HG02870 (cell line): Measurements from ENCODE around the gene RTN3.

Source experiments
- ATAC-seq: cut with Tn5 transposase; IDR thresholded peaks from one replicate; pipeline ENCODE4 v1.9.1; 2021; ENCODE audit warnings: mild to moderate bottlenecking, moderate library complexity; ENCODE audit not compliant: unreplicated experiment

Gene RTN3

DNA sequence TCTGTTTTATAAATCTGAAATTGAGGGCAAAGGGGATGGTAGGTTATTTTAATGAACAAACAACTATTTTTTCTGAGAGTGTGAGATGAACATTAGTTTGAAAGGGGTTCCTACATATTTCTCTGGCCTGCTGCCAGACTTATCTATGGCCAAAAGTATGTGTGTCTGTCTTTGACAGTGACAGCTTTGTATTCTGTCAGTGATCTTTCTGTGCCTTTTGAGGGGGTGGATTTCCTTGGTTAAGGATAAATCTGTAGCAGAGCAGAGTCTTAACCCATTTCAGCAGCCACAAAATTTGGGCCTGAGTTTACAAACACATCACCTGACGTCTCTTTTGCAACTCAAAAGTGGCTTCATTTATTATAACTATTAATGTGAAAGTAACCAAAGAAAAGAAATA is 56.4 kb downstream of the RTN3 start:
- no peak for ATAC-seq

DNA sequence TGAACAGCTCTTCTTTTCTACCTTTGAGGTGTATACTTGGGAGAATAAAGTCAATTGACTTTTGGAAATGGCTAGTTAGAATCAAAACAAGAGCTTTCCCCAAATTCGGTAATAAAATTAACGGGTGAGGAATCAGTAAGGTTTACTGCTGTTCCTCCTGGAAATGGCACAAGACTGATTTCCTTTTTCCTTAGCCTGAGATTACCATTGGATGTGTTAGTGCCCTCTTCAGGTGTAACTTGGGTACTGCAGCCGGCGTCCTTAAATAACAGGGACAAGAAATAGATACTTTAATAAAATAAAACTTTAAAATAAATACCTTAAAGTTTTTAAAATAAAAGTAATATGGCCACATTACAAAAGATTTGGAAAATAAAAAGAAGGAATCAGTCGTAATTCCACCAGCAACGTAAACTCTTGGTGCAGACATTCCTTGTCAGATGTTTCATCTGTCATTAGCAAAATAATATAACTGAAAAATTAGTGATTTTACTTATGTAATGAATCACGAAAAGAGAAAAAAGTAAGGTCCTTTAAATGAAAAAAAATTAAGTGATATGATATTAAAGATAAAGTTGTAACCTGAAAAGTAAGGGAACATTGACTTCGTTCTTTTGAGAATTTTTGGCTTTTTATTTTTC is 57.5 kb downstream of the RTN3 start:
- no peak for ATAC-seq

DNA sequence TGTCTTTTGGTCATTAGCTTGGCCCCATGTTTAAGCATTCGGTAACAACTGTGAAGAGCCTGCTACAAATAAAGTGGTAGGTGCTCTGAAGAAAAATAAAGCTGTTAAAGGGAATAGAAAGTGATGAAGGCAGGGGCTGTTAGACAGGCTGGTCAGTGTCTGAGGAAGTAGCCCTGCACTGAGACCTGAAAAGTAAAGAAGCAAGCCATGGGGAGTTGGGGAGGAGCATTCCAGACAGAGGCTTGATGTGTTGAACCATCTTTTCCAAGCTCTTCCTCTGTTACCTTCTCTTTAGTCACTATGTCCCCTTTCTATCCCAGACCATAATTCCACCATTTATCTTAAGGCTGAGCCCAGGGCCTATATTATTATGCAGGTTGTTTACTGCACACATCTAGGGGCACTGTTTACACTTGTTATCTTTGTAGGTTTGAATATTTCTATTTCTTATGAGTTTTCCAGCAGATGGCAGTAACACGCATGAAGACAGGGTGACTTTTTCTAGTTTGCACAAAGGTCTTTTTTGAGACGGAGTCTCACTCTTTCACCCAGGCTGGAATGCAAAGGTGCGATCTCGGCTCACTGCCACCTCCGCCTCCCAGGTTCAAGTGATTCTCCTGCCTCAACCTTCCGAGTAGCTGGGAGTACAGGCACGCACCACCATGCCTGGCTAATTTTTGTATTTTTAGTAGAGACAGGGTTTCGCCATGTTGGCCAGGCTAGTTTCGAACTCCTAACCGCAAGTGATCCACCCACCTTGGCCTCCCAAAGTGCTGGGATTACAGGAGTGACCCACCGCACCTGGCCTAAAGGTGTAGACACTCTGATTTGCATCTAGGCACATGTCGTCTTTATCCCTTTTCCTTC is 64.2 kb downstream of the RTN3 start:
- ATAC-seq, result no peak

DNA sequence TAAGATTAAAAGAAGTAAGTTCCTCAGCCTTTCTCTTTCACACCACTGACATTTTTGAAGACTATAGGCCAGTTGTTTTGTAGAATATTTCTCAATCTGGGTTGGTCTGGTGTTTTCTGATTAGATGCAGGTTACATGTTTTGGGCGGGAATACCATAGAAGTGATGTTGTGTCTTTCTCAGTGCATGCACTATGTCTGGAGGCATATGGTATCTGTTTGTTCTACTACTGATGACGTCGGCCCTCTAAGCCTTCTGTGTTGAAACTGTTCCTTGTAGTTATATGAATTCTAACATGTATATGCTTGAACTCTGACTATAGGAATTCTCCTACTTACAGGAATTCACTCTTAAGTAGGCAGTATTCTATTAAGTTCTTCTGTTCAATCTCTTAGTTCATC is 65.7 kb downstream of the RTN3 start:
- no peak for ATAC-seq

DNA sequence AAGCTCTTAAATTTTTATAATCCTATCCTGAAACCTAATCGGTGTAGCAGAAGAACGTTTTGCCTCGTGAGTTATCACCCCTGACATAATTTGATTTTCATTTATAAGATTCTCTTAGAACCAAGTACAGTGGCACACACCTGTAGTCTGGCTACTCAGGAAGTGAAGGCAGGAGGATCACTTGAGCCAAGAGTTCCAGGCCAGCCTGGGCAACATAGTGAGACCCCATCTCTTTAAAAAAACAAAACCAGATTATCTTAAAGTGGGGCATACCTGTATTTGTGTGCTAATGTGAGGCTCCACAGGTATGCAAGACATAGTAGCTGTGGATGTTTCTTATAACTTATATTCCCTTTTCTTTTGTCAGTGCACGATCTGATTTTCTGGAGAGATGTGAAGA is 68.3 kb downstream of the RTN3 start:
- ATAC-seq, result no peak

DNA sequence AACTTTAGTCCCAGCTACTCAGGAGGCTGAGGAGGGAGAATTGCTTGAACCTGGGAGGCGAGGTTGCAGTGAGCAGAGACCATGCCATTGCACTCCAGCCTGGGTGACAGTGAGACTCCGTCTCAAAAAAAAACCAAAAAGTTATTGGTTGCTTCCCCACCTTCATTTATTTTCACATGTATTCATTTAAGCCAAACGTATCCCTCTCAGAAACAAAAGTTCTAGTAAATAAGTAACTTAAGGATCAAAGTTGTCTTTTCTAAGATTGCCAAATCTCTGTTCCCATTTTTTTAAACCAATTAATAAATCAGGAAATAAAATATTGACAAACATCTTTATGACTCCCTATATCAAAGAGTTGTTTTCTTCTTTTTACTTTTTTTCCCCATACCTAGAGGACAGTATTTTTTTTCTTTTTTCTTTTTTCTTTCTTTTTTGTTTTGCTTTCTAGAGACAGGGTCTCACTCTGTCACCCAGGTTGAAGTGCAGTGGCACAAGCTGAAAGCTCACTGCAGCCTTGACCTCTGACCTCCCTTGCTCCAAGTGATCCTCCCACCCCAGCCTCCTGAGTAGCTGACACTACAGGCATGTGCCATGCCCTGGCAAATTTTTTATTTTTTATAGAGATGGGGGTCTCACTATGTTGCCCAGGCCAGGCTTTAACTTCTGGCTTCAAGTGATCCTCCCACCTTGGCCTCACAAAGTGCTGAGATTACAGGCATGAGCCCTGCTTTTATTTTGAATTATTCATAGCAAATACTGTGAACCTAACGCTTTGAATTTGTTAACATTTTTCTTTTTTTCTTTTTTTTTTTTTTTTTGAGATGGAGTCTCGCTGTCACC is 75.8 kb downstream of the RTN3 start:
- no peak for ATAC-seq

DNA sequence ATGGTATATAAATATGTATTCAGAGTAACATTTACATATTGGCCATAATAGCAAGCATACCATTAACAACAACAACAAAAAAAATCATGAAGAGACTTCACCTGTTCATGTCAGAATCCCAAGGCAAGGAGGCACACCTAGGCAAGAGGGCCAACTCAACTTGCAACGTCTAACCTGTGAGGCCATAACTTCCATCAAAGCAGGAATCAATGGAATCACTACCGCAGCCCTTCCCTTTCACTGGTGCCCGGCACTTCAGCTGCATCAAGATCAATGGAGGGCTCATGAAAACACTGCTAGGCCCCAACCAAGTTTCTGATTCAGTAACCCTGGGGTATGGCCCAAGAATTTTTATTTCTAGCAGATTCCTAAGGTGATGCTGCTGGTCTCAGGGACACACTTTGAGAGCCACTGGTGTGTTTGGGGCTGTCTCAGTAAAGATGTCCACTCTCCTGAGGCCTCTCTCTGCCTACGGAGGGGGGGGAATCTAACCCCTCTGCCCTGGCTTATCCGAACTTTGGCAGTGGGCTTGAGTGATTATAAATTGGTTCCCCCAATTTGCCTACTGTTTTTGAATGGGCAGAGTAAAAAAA is 79.3 kb downstream of the RTN3 start:
- ATAC-seq, result no peak

DNA sequence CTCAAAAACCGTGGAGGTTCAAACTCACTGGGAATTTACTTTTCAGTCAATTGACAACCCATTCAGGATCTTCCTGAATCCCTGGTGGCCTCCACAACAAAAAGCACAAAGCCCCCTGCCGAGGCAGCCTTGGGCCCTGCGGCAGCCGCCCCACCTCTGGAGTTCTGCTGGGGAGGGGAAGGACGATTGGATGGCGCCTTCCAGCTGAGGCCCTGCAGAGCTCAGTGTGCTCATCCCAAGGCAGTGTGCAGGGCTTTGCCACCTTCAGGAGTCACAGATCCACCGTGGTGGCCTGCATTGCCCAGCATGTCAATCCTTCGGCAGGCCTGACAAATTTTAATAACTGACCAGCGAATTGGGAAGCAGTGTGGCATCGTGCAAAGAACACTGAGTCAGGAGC is 79.9 kb downstream of the RTN3 start:
- no peak for ATAC-seq

DNA sequence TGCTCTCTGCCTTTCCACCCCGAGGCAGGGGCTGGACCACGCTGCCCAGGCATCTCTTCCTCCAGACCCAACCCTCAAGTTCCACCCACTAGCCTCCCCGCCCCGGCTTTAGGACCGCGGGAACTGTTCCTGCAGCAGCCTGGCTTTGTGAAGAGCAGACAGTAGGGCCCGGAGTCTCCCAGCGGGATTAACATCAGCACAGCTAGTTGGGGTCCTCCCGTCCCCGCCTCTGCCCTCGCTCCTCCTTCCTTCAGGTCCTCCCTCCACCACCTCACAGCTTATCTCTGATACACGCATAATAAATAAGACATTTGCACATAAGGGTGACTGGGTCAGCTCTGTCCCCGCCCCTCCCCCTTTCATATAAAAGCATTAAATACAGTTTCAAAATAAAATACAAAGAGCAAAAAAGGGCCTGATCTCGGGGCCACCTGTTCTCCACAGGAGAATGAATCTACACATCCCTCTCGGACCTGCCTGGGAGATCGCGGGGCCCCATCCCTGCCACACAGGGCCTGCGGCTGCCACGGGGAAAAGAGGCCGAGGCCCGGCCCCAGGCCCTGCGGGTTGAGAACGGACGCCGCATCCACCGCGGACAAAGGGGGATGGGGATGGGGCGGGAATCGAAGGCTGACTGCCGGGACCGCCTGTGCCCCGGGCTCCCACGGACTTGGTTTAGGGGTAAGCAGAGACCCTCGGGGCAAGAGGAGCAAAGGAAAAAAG is 80.8 kb downstream of the RTN3 start:
- no peak for ATAC-seq

DNA sequence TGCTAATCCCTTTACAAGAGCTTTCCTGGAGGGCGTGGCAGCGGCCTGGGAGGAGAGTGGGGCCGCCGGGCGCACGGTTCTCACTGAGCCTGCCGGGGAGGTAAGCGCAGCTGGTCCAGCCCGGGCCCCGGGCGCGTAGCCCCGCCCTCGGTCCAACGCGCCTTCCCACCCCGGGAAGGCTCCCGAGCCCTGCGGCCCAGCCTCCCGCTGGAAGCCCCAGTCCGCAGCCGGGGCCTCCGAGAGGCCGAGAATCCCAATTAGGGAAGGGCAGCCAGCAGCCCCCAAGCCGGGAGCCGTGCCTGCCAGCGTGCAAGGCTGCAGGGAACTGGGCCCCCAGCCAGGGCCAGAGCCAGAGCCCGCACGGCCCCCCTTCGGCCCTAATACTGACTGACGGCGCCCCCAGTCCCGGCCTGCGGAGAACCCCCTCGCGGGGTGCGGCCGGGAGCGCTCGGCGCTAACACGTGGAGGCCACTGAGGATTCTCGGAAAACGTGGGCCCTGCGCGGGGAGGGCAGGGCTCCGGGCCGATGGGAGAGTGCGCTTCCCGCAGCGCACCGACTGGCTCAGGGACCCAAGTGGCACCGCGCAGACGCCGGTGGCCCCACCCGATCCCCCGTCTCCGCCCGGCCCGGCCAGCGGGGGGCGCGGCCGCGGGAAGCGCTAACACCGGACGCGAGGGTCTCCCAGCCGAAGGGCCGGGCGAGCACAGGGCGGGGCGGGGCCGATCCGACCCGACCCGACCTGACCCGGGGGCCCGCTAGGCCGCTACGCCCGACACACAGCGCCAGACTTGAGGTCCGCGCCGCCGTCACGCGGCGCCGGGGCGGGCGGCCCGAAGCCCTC is 81.6 kb downstream of the RTN3 start:
- ATAC-seq, result no peak

DNA sequence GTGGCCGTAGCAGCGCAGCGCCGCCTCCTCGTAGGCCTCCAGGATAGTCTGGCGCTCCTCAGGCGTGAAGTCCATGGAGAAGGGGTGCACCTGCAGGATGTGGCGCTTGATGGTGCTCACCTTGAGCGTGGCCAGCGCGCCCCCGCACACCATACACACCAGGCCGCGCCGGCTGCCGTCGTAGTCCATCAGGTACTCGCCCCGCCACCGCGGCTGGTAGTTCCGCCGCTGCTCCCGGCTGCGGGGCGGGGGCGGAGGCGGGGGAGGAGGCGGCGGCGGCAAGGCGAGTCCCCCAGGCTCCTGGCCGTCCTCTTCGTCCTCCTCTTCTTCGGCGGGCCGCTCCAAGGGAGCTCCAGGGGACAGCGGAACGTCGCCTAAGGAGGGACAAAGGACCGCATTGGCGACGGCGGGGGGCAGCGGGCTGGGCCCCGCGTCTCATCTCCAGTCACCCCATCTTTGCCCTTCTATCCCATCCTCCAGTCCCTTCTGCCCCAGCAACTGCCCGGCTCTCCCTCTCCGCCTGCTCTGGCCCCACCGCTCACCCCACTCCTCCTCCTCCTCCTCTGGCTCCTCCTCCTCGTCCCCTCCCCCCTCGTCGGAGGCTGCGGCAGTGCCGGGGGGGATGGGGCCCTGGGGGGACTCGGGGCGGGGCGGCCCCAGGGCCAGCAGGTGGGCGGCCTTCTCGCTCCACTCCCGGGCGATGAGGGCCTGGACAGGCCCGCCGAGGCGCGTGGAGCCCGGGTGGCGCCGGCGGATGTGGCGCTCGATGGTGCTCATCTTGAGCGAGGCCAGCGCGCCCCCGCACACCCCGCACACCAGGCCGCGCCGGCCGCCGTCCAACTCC is 82.4 kb downstream of the RTN3 start:
- ATAC-seq, result no peak

DNA sequence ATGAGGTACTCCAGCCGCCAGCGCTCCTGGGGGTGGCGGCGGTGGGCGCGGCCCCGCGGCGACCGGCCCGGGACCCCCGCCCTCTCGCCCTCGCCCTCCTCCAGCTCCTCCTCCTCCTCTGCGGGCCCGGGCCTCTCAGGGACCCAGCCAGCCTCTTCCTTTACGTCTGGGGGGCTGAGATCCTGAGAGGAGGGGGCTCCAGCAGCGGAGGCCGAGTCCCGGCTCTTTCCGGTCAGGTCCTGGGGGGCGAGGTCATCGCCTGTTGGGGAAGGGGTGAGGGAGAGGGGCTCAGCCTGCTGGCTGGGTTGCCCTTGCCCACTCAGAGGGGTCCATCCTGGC is 83.0 kb downstream of the RTN3 start:
- no peak for ATAC-seq

DNA sequence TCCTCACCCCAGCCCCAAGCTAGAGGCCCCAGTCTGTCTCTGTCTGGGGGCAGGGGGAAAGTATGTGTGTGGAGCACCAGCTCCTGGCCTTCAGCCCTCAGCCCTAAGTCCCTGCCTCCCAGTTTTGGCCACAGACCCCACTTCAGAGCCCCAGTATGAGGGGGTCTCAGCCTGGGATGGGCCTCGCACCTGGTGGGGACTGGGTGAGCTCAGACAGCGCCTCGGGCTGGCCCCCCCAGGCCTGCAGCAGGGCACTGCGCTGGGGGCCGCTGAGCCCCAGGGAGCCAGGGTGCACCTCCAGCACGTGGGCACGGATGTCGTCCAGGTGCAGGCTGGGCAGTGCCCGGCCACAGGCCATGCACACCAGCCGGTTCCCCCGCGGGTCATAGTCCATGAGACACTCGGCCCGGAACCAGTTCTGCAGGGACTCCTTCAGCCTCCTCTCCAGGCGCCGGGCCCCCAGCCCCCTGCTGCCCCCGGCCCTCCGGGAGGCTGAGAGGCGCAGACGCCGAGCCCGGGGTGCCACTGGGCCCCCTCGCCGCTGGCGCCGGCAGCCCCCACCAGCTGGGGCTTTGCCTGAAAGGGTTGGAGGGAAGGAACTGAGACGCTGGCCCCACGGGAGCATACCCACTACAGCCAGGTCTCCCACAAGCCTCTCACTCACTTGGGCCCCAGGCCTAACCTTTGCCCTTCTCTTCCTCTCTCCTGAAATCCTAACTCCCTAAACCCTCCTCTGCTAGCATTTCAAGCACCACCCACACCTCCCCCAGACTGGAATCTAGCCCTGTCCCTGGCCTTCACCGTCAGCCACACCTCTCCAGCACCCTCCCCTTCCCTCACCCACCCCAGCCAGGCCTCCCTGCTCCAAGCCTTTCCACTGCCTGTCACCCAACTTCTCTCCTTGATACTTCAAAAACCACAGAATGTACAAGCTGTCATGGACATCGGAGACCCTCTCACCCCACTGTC is 83.7 kb downstream of the RTN3 start:
- no peak for ATAC-seq

DNA sequence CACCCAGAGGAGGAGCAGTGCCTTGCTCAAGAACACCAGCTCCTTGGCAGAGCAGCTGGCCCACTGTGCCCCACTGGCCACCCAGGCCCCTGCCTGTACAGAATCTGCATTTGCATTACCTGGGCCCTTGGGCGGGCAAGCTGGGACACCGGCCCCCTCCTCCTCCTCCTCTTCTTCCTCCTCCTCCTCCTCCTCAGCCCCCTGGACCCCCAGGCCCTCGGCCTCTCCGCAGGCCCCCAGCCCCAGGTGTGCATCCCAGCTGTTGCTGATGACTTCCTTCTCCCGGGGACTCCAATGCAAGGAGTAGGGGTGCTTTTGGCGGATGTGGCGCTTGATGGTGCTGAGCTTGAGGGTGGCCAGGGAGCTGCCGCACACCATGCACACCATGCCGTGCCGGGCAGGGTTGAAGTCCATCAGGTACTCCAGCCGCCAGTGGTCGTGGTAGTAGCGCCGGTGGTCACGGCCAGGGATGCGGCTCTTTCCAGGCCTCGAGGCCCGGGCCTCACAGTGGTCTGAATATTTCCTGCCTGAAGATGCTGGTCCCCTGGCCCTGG is 84.5 kb downstream of the RTN3 start:
- ATAC-seq, result no peak

DNA sequence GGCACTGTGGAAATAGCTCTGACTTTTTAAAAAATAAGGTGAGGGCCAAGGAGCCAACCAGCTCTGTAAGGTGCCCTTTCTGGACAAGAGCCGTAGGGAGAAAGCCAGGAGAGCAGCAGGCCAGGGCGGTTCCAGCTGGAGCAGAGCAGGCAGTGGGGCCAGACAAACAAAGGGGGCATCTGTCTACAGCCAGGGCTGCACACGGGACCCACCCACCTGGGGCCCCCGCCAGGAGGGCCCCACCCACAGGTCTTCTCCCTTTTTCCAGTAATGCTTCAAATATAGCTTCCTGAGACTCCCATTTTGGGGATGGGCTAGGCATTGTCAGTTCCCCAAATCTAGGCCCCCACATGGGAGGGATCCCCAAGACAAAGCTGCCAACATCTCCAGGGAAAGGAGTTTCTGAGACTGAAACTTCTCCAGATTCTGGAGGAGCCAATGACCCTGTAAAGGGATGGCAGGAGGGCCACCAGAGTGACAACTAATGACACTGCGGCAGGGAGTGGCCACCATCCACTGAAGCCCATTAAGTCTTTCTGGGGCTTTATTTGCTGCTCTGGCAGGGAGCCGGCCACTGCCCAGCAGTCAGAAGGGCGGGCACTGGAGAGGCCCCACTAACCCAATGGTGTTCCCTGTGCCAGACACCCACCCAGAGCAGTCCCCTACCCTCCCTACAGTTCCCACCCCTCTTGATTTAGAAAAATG is 85.4 kb downstream of the RTN3 start:
- ATAC-seq, result no peak

DNA sequence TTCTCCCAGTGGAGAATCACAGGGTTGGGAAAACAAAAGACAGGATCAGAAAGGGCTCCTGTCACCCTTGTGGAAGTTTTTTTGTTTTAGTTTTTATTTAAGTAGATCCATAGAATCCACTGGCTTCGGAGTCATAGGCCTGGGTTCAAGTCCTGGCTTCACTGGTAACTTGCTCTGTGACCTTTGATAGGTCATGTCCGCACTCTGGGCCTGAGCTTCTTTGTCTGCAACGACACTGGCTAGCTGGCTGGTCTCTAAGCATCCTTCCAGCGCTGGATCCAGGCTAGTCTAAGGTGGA is 85.9 kb downstream of the RTN3 start:
- ATAC-seq, result no peak

DNA sequence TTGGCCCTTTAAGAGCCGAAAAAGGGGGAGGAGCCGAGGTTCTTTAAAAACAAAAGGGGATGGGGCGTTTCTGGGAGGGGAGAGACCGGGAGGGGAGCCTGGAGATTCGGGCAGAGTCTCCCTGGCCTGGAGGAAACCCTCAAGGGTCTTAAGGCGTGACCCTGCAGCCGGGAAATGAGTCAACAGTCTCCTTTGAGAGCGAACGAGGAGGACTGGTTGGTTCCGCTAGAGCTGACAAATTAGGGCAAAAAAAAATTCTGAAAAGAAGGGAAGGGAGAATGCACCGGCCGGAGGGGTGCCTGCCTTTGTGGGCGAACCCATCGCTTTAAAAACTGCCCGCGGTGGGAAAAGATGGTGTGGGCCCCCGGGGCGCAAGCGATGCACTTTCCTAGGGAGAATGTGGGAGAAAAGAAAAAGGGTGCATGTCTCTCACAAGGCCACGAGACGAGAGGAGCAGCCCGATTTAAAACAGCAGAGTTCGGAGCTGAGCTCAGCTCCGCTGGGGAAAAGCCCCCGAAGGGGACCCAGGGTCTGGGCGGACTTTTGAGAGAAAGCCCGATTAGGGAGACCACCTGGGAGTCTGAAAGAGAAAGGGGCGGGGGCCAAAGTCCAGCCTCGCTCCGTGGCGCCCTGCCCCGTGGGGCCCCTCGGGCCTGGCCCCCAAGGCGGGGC is 86.4 kb downstream of the RTN3 start:
- ATAC-seq, result no peak
